Breast epithelium (tissue), 3 donors: ENCODE measurements around the gene SLC6A19.

Experiments used
- CTCF ChIP-seq, 3 donors: fragments of 450-650 bp; IDR thresholded peaks; one replicate each; pipeline ENCODE4 v1.5.1; 2016 to 2017; ENCODE audit warnings: antibody characterized with exemption in 3 of 3, mild to moderate bottlenecking in 3 of 3, moderate library complexity in 3 of 3
- POLR2A ChIP-seq: fragments of 450-650 bp; IDR thresholded peaks from one replicate; pipeline ENCODE4 v1.6.1; 2016; ENCODE audit warnings: antibody characterized with exemption, mild to moderate bottlenecking, moderate library complexity
- POLR2AphosphoS5 ChIP-seq, 3 donors: sonication (generic); formaldehyde crosslinking; IDR thresholded peaks; one replicate each; pipeline ENCODE4 v1.6.1; 2017; ENCODE audit warnings: antibody characterized with exemption in 3 of 3

- TF ChIP-seq POLR2AphosphoS5 (IDR thresholded peaks at IDR 0.05) = no peak
- peak; percentile 36 to 74 (median 73) for TF ChIP-seq CTCF (IDR thresholded peaks at IDR 0.05)
- no peak for TF ChIP-seq POLR2A
Measured at GRCh38 chr5:1174122-1174936, 27.1 kb upstream of the SLC6A19 start.
